GM12878 (cell line): ENCODE results near the gene INO80C. TPM values are rescaled to one million over a fixed set of nuclear protein-coding genes. Genes with fewer than 3 reads are reported as not detected.

ENCODE experiments used
- ATAC-seq: fragments of 200-7000 bp; cut with Tn5 transposase; 3 replicates; pipeline ENCODE4 v1.9.1; 2020; ENCODE audit warnings: mild to moderate bottlenecking, moderate library complexity
- BruUV-seq: library from RNA; stranded (reverse); fragments of 400-500 nt; replicated peaks from 2 replicates; lab custom pipeline; 2021; lab: Mats Ljungman, UMichigan
- CTCF ChIA-PET: fragments of 300-600 bp; sonication (Branson Sonifier 250); formaldehyde crosslinking; extraction: SDS; loops from one replicate; lab custom pipeline; 2021; ENCODE audit warnings: inconsistent platforms; lab: Yijun Ruan, JAX
- POLR2A ChIA-PET: fragments of 350-600 bp; formaldehyde crosslinking; extraction: SDS; loops from one replicate; lab custom pipeline; 2021; ENCODE audit warnings: inconsistent platforms; lab: Charles Lee
- RAD21 ChIA-PET: fragments of 300-600 bp; sonication (Branson Sonifier 250); formaldehyde crosslinking; loops from one replicate; lab custom pipeline; 2023; ENCODE audit warnings: antibody characterized with exemption; ENCODE audit not compliant: unreplicated experiment; lab: Charles Lee
- SMC1A ChIA-PET: fragments of 300-600 bp; sonication (Branson Sonifier 250); formaldehyde crosslinking; loops from one replicate; lab custom pipeline; 2023; ENCODE audit not compliant: unreplicated experiment, uncharacterized antibody; lab: Charles Lee
- DNase-seq: peaks from one replicate; pipeline ENCODE4 v3.0.0-alpha.2; 2011; ENCODE audit warnings: low read depth, low spot score
- FAIRE-seq: peaks from 3 replicates; lab custom pipeline; 2011; peaks lifted over from hg19 to GRCh38; lab: Jason Lieb, UNC
- H2AFZ ChIP-seq: 2 replicates; pipeline ENCODE4 v1.6.0; 2011; ENCODE audit warnings: low read depth, low read length, control low read depth; ENCODE audit not compliant: control insufficient read depth
- H3K27ac ChIP-seq: 2 replicates; pipeline ENCODE4 v1.5.1; 2011; ENCODE audit warnings: control low read depth; ENCODE audit not compliant: control insufficient read depth, insufficient read depth
- H3K27me3 ChIP-seq, 2 experiments: replicated peaks in 1 of 2; 2 replicates each; pipeline versions ENCODE4 v1.6.0 to v1.6.1; 2011; ENCODE audit warnings: low read length in 1 of 2; ENCODE audit not compliant: control insufficient read depth in 2 of 2, insufficient read depth in 2 of 2
- H3K36me3 ChIP-seq, 2 experiments: 2 replicates each; pipeline ENCODE4 v1.5.1; 2011; ENCODE audit warnings: low read length in 1 of 2; ENCODE audit not compliant: control insufficient read depth in 2 of 2, insufficient read depth in 2 of 2
- H3K4me1 ChIP-seq: 2 replicates; pipeline ENCODE4 v1.6.1; 2011; ENCODE audit warnings: mild to moderate bottlenecking, low read length, moderate library complexity, mixed read lengths; ENCODE audit not compliant: control insufficient read depth, insufficient read depth
- H3K4me2 ChIP-seq: 2 replicates; pipeline ENCODE4 v1.6.0; 2011; ENCODE audit warnings: control low read depth; ENCODE audit not compliant: control insufficient read depth, insufficient read depth
- H3K4me3 ChIP-seq: fragments of 200-600 bp; sonication (generic); 2 replicates; pipeline ENCODE4 v1.5.1; 2016
- H3K79me2 ChIP-seq: 2 replicates; pipeline ENCODE4 v1.6.0; 2011; ENCODE audit warnings: low read length; ENCODE audit not compliant: control insufficient read depth, insufficient read depth
- H3K9ac ChIP-seq: 2 replicates; pipeline ENCODE4 v1.8.0; 2011; ENCODE audit warnings: low read length, control low read depth, mixed read lengths; ENCODE audit not compliant: control insufficient read depth, insufficient read depth
- H3K9me3 ChIP-seq: replicated peaks from 3 replicates; pipeline ENCODE4 v1.5.1; 2011; ENCODE audit warnings: mild to moderate bottlenecking, low read length; ENCODE audit not compliant: control insufficient read depth, insufficient read depth
- H4K20me1 ChIP-seq: 2 replicates; pipeline ENCODE4 v1.6.0; 2011; ENCODE audit not compliant: control insufficient read depth, insufficient read depth
- BACH1 ChIP-seq: fragments of 450-650 bp; IDR thresholded peaks from 2 replicates; pipeline ENCODE4 v1.6.1; 2017; ENCODE audit warnings: mild to moderate bottlenecking, borderline replicate concordance
- BRCA1 ChIP-seq: IDR thresholded peaks from 2 replicates; pipeline ENCODE4 v1.6.1; 2011; ENCODE audit warnings: low read depth, low read length, improper control_type of control experiment
- MEF2A ChIP-seq: IDR thresholded peaks from 2 replicates; pipeline ENCODE4 v1.6.1; 2011; ENCODE audit warnings: low read depth, mild to moderate bottlenecking, low read length, moderate library complexity; ENCODE audit not compliant: insufficient read depth
- SMAD1 ChIP-seq: fragments of 450-650 bp; IDR thresholded peaks from 2 replicates; pipeline ENCODE4 v1.6.1; 2018; ENCODE audit warnings: mild to moderate bottlenecking, low read depth; ENCODE audit not compliant: partially characterized antibody
- SMARCA5 ChIP-seq: fragments of 450-650 bp; IDR thresholded peaks from 2 replicates; pipeline ENCODE4 v1.6.1; 2017; ENCODE audit warnings: mild to moderate bottlenecking
- SREBF2 ChIP-seq: IDR thresholded peaks from 2 replicates; pipeline ENCODE4 v1.6.1; 2012; ENCODE audit warnings: mild to moderate bottlenecking, low read length
- YBX1 ChIP-seq: fragments of 450-650 bp; IDR thresholded peaks from 2 replicates; pipeline ENCODE4 v1.6.1; 2016; ENCODE audit warnings: antibody characterized with exemption
- ZNF217 ChIP-seq: fragments of 450-650 bp; IDR thresholded peaks from 2 replicates; pipeline ENCODE4 v1.6.1; 2017; ENCODE audit warnings: antibody characterized with exemption, mild to moderate bottlenecking
- WGBS: methylation state at CpG from one replicate; pipeline ENCODE4 v1.1.6; 2016; ENCODE audit warnings: low lambda C conversion rate; ENCODE audit not compliant: insufficient replicate concordance, insufficient coverage; ENCODE audit errors: missing lambda C conversion rate; 5-methylcytosine and 5-hydroxymethylcytosine counted together
- in situ Hi-C: fragments of 300-500 bp; cut with MboI; formaldehyde crosslinking; loops from 9 replicates; pipeline ENCODE4 v1.14.3; 2018; ENCODE audit warnings: mixed read lengths
- intact Hi-C: fragments of 100-400 bp; cut with micrococcal nuclease; formaldehyde crosslinking; loops from one replicate; pipeline ENCODE4 v1.14.2; 2022; ENCODE audit not compliant: unreplicated experiment
- polyA plus RNA-seq, 11 experiments: library from polyadenylated mRNA; depleted of rRNA in 4 of 11; unstranded in 6 of 11; stranded (reverse) in 5 of 11; fragments of >200 nt; fragmentation: Nextera tagmentation in 4 of 11; fragmentation: Illumina TruSeq in 1 of 11; extraction: Ambion mirVana in 4 of 11; extraction: Trizol in 1 of 11; gene quantifications; 1 replicate in 1 of 11; 2 replicates in 10 of 11; pipeline versions ENCODE4 v1.2.1 to v1.2.3, GENCODE V29; 2011 to 2016; ENCODE audit warnings: inconsistent platforms in 2 of 11, missing spikeins in 2 of 11, low read depth in 1 of 11
- total RNA-seq, 4 experiments: library from RNA; depleted of rRNA in 3 of 4; stranded (reverse); fragments of >200 nt in 3 of 4; fragmentation: Illumina TruSeq in 1 of 4; extraction: Trizol in 1 of 4; gene quantifications; 2 replicates each; pipeline versions ENCODE4 v1.2.1 to v1.2.3, GENCODE V29; 2013 to 2021
- TF ChIP-seq, protein P1 (sequence below): fragments of 150-350 bp; IDR thresholded peaks from 2 replicates; pipeline ENCODE4 v1.6.1; 2016; ENCODE audit warnings: low read depth, low read length
- TF ChIP-seq, protein P2 (sequence below): fragments of 450-650 bp; conservative IDR thresholded peaks from 2 replicates; pipeline ENCODE4 v1.6.1; 2017; ENCODE audit warnings: mild to moderate bottlenecking, moderate library complexity

Gene INO80C
- total and polyA plus RNA-seq, 10 of the 15 experiments (the other 5 are each of a cell fraction or from before 2014, with no cell fraction given), result 9.9 to 43.2 (median 30.1) TPM

- TF ChIP-seq MEF2A, result no peak
- no peak for TF ChIP-seq YBX1
Measured at GRCh38 chr18:35521133-35521532, 23.4 kb upstream of the INO80C start (continued).

GRCh38 chr18:35519148-35519899, 21.6 kb upstream of the INO80C start:
- BruUV-seq, result no TSS peak
- 66% methylated on average over 6 of the region's 7 CpGs for WGBS
- H3K27ac ChIP-seq, result no peak overlapping the region
- ChIA-PET RAD21 (no interaction called here), CTCF (no interaction called here), POLR2A (no interaction called here), SMC1A (interaction anchor here (0.6 to 0.7 kb wide), 2 partner anchors 21 to 393 kb away, joined by 3 to 5 read pairs; no protein-coding TSS in a partner anchor)
- intact Hi-C loops, result no loop called here
- H3K79me2 ChIP-seq, result no peaks in the 10 kb centered on the region
- H3K9ac ChIP-seq, result no peak overlapping the region
- FAIRE-seq, result no peak
- no peaks in the 10 kb centered on the region for H4K20me1 ChIP-seq
- no peak overlapping the region for H3K4me3 ChIP-seq
- no peaks in the 10 kb centered on the region; a peak in 1 of 4 replicates for H3K27me3 ChIP-seq
- in situ Hi-C loops, result no loop called here
- no peak for TF ChIP-seq SMAD1
- no peak overlapping the region for H2AFZ ChIP-seq
- H3K4me2 ChIP-seq, result no peak overlapping the region
- H3K36me3 ChIP-seq, result no peaks in the 10 kb centered on the region
- ATAC-seq, result no peak
- no peaks in the 10 kb centered on the region for H3K9me3 ChIP-seq
- H3K4me1 ChIP-seq, result no peaks in the 10 kb centered on the region
- DNase-seq, result no peak

- ATAC-seq (no peak), DNase-seq (no peak), FAIRE-seq (no peak)
- H3K9ac ChIP-seq, result no peak overlapping the region
- H3K27me3 ChIP-seq, result no peaks in the 10 kb centered on the region; a peak in 1 of 4 replicates
- intact Hi-C loops (no loop called here), in situ Hi-C loops (no loop called here)
- H3K4me2 ChIP-seq, result no peak overlapping the region
- ChIA-PET POLR2A (no interaction called here), RAD21 (no interaction called here), SMC1A (no interaction called here), CTCF (no interaction called here)
- no peaks in the 10 kb centered on the region for H4K20me1 ChIP-seq
- 88% methylated on average over 2 of the region's 2 CpGs for WGBS
- H3K4me3 ChIP-seq, result no peak overlapping the region
- H3K4me1 ChIP-seq, result no peaks in the 10 kb centered on the region
- no peaks in the 10 kb centered on the region for H3K36me3 ChIP-seq
- no peak overlapping the region for H2AFZ ChIP-seq
- no peak overlapping the region for H3K27ac ChIP-seq
- no TSS peak for BruUV-seq
- no peaks in the 10 kb centered on the region for H3K79me2 ChIP-seq
- no peaks in the 10 kb centered on the region for H3K9me3 ChIP-seq
- TF ChIP-seq SREBF2 (no peak), SMARCA5 (no peak), BACH1 (no peak), BRCA1 (no peak), ZNF217 (no peak)
- TF ChIP-seq, protein P1, sequence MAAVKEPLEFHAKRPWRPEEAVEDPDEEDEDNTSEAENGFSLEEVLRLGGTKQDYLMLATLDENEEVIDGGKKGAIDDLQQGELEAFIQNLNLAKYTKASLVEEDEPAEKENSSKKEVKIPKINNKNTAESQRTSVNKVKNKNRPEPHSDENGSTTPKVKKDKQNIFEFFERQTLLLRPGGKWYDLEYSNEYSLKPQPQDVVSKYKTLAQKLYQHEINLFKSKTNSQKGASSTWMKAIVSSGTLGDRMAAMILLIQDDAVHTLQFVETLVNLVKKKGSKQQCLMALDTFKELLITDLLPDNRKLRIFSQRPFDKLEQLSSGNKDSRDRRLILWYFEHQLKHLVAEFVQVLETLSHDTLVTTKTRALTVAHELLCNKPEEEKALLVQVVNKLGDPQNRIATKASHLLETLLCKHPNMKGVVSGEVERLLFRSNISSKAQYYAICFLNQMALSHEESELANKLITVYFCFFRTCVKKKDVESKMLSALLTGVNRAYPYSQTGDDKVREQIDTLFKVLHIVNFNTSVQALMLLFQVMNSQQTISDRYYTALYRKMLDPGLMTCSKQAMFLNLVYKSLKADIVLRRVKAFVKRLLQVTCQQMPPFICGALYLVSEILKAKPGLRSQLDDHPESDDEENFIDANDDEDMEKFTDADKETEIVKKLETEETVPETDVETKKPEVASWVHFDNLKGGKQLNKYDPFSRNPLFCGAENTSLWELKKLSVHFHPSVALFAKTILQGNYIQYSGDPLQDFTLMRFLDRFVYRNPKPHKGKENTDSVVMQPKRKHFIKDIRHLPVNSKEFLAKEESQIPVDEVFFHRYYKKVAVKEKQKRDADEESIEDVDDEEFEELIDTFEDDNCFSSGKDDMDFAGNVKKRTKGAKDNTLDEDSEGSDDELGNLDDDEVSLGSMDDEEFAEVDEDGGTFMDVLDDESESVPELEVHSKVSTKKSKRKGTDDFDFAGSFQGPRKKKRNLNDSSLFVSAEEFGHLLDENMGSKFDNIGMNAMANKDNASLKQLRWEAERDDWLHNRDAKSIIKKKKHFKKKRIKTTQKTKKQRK, result no peak
- TF ChIP-seq, protein P2, sequence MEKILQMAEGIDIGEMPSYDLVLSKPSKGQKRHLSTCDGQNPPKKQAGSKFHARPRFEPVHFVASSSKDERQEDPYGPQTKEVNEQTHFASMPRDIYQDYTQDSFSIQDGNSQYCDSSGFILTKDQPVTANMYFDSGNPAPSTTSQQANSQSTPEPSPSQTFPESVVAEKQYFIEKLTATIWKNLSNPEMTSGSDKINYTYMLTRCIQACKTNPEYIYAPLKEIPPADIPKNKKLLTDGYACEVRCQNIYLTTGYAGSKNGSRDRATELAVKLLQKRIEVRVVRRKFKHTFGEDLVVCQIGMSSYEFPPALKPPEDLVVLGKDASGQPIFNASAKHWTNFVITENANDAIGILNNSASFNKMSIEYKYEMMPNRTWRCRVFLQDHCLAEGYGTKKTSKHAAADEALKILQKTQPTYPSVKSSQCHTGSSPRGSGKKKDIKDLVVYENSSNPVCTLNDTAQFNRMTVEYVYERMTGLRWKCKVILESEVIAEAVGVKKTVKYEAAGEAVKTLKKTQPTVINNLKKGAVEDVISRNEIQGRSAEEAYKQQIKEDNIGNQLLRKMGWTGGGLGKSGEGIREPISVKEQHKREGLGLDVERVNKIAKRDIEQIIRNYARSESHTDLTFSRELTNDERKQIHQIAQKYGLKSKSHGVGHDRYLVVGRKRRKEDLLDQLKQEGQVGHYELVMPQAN, result no peak
Measured at GRCh38 chr18:35517715-35518114, 20.0 kb upstream of the INO80C start.
